HEK293 (cell line): ENCODE results near the gene BTF3L4.

Source experiments
- CTCF ChIA-PET: fragments of 350-600 bp; formaldehyde crosslinking; extraction: SDS; loops from one replicate; lab custom pipeline; 2021; ENCODE audit warnings: antibody characterized with exemption; lab: Yijun Ruan, JAX
- POLR2A ChIA-PET: fragments of 300-600 bp; formaldehyde crosslinking; extraction: SDS; loops from one replicate; lab custom pipeline; 2020; ENCODE audit warnings: antibody characterized with exemption, inconsistent platforms; lab: Yijun Ruan, JAX
- H3K27ac ChIP-seq: fragments of 200-500 bp; sonication (Bioruptor generic); 2 replicates; pipeline ENCODE4 v1.5.1; 2014; ENCODE audit warnings: low read depth, low read length, control low read depth, inconsistent platforms; ENCODE audit errors: extremely low read depth
- H3K36me3 ChIP-seq, 2 experiments: fragments of 200-500 bp in 1 of 2; sonication (Bioruptor generic) in 1 of 2; 1 replicate in 1 of 2; 2 replicates in 1 of 2; pipeline ENCODE4 v1.5.1; 2014 to 2017; ENCODE audit warnings: inconsistent platforms in 2 of 2, low read length in 2 of 2; ENCODE audit not compliant: control insufficient read depth in 2 of 2, insufficient read depth in 1 of 2
- H3K4me1 ChIP-seq: fragments of 200-500 bp; sonication (Bioruptor generic); 2 replicates; pipeline ENCODE4 v1.5.1; 2014; ENCODE audit warnings: mild to moderate bottlenecking, low read length, inconsistent platforms; ENCODE audit not compliant: control insufficient read depth, insufficient read depth
- H3K4me3 ChIP-seq: 2 replicates; pipeline ENCODE4 v1.5.1; 2011; ENCODE audit warnings: low read depth, mild to moderate bottlenecking, control low read depth, low read length, moderate library complexity
- H3K9me3 ChIP-seq: fragments of 200-500 bp; sonication (Bioruptor generic); 2 replicates; pipeline ENCODE4 v1.5.1; 2014; ENCODE audit warnings: low read depth, low read length, inconsistent platforms; ENCODE audit not compliant: control insufficient read depth, insufficient read depth
- SCRT1 ChIP-seq: fragments of 450-650 bp; formaldehyde crosslinking; IDR thresholded peaks from 2 replicates; pipeline ENCODE4 v1.5.1; 2016; ENCODE audit warnings: missing biosample characterization, missing genetic modification characterization, borderline replicate concordance
- TRIM28 ChIP-seq: IDR thresholded peaks from 2 replicates; pipeline ENCODE4 v1.6.1; 2011; ENCODE audit warnings: low read length, control low read depth, borderline replicate concordance
- ZIC2 ChIP-seq: fragments of 450-650 bp; formaldehyde crosslinking; IDR thresholded peaks from 2 replicates; pipeline ENCODE4 v1.5.1; 2016; ENCODE audit warnings: missing biosample characterization, missing genetic modification characterization
- ZNF132 ChIP-seq: fragments of 450-650 bp; formaldehyde crosslinking; IDR thresholded peaks from 2 replicates; pipeline ENCODE4 v1.5.1; 2017; ENCODE audit warnings: missing biosample characterization, missing genetic modification characterization, borderline replicate concordance
- ZNF202 ChIP-seq: fragments of 450-650 bp; formaldehyde crosslinking; IDR thresholded peaks from 2 replicates; pipeline ENCODE4 v1.5.1; 2016; ENCODE audit warnings: missing biosample characterization, missing genetic modification characterization, borderline replicate concordance
- ZNF23 ChIP-seq: fragments of 450-650 bp; formaldehyde crosslinking; IDR thresholded peaks from 2 replicates; pipeline ENCODE4 v1.5.1; 2016; ENCODE audit warnings: missing biosample characterization, missing genetic modification characterization, borderline replicate concordance
- ZNF274 ChIP-seq, 2 experiments: fragments of 200-500 bp in 1 of 2; fragments of 450-650 bp in 1 of 2; sonication (Bioruptor generic) in 1 of 2; formaldehyde crosslinking in 1 of 2; IDR thresholded peaks; 2 replicates each; pipeline versions ENCODE4 v1.5.1 to v1.6.1; 2014 to 2016; ENCODE audit warnings: borderline replicate concordance in 1 of 2, inconsistent platforms in 1 of 2, low read length in 1 of 2, missing biosample characterization in 1 of 2, missing genetic modification characterization in 1 of 2
- ZNF302 ChIP-seq: fragments of 450-650 bp; formaldehyde crosslinking; IDR thresholded peaks from 2 replicates; pipeline ENCODE4 v1.5.1; 2016; ENCODE audit warnings: missing biosample characterization, missing genetic modification characterization, low read depth
- ZNF354C ChIP-seq: fragments of 450-650 bp; formaldehyde crosslinking; IDR thresholded peaks from 2 replicates; pipeline ENCODE4 v1.5.1; 2016; ENCODE audit warnings: missing biosample characterization, missing genetic modification characterization, low read depth, borderline replicate concordance
- ZNF473 ChIP-seq: fragments of 450-650 bp; formaldehyde crosslinking; IDR thresholded peaks from 2 replicates; pipeline ENCODE4 v1.5.1; 2017; ENCODE audit warnings: missing biosample characterization, missing genetic modification characterization
- ZNF548 ChIP-seq: fragments of 450-650 bp; formaldehyde crosslinking; IDR thresholded peaks from 2 replicates; pipeline ENCODE4 v1.5.1; 2016; ENCODE audit warnings: missing biosample characterization, missing genetic modification characterization
- ZNF571 ChIP-seq: fragments of 450-650 bp; formaldehyde crosslinking; IDR thresholded peaks from 2 replicates; pipeline ENCODE4 v1.5.0; 2017; ENCODE audit warnings: missing biosample characterization, missing genetic modification characterization
- ZNF670 ChIP-seq: fragments of 450-650 bp; formaldehyde crosslinking; IDR thresholded peaks from 2 replicates; pipeline ENCODE4 v1.5.1; 2016; ENCODE audit warnings: missing biosample characterization, missing genetic modification characterization, low read depth
- ZNF768 ChIP-seq: fragments of 450-650 bp; formaldehyde crosslinking; IDR thresholded peaks from 2 replicates; pipeline ENCODE4 v1.5.1; 2018; ENCODE audit warnings: missing biosample characterization, mild to moderate bottlenecking, missing genetic modification characterization
- ZSCAN23 ChIP-seq: fragments of 450-650 bp; formaldehyde crosslinking; IDR thresholded peaks from 2 replicates; pipeline ENCODE4 v1.5.1; 2016; ENCODE audit warnings: missing biosample characterization, missing genetic modification characterization
- TF ChIP-seq, protein P1 (sequence below): fragments of 450-650 bp; formaldehyde crosslinking; IDR thresholded peaks from 2 replicates; pipeline ENCODE4 v1.5.1; 2016; ENCODE audit warnings: missing biosample characterization, missing genetic modification characterization, borderline replicate concordance
- TF ChIP-seq, protein P2 (sequence below): fragments of 450-650 bp; formaldehyde crosslinking; IDR thresholded peaks from 2 replicates; pipeline ENCODE4 v1.5.1; 2016; ENCODE audit warnings: missing biosample characterization, missing genetic modification characterization
- TF ChIP-seq, protein P3 (sequence below): fragments of 450-650 bp; formaldehyde crosslinking; IDR thresholded peaks from 2 replicates; pipeline ENCODE4 v1.5.1; 2016; ENCODE audit warnings: missing biosample characterization, missing genetic modification characterization
- TF ChIP-seq, protein P4 (sequence below): fragments of 450-650 bp; formaldehyde crosslinking; IDR thresholded peaks from 2 replicates; pipeline ENCODE4 v1.5.1; 2016; ENCODE audit warnings: missing biosample characterization, missing genetic modification characterization
- TF ChIP-seq, protein P5 (sequence below): fragments of 450-650 bp; formaldehyde crosslinking; IDR thresholded peaks from 2 replicates; pipeline ENCODE4 v1.5.1; 2017; ENCODE audit warnings: missing biosample characterization, missing genetic modification characterization
- TF ChIP-seq, protein P6 (sequence below): fragments of 450-650 bp; formaldehyde crosslinking; IDR thresholded peaks from 2 replicates; pipeline ENCODE4 v1.5.1; 2016; ENCODE audit warnings: missing biosample characterization, missing genetic modification characterization

Gene BTF3L4

DNA sequence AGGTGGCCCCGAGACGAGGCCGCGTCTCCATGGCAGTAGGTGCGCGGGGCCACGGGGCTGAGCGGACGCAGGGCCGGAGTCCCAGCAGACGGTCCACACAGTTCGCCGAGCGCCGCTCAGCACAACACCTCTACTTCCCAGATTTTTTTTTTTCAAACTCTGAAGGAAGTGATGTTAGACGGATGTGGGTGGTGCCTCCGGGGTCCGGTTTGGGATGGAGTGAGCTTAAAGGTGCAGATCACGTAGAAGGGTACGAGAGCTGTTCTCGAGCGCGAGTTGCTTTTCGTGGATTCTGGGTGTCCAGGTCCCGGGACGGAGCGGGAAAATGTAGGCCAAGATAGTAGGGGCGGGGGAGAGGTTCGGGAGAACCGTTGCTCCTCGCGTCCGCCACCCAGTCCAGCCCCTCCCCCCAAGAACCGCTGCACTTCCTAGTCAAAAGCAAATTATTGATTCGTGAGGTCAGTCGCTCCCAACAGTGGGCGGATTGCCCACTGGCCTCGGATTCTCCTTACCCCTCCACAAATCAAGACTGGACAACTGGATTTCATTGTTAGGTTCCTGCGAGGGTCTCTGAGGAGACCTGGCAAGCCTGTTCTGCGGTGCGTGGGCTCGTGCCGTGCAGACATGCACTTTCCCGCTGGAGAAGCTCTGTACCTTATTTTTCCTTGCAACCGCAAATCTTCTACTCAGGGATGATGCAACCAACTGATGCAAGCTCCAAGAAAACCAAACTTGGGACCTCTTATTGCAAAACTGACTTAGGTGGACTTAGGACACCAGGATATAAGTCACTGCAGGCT, 829 bp upstream of the BTF3L4 start, which contains the start of gene TXNDC12:
Gene TXNDC12, minus strand, starts transcription at position 126 of the 800 bp plus-strand sequence. Its CDS starts 95 bp downstream, at position 31.
- Histone ChIP-seq H3K4me3 (peak within 1 kb of the TSS; percentile 91), H3K4me1 (peaks cover 11% of the 10 kb centered on the region; the same call in 1 of the 2 replicates), H3K36me3 (peaks cover 7 to 29% of the 10 kb centered on the region in 2 experiments), H3K9me3 (no peaks in the 10 kb centered on the region), H3K27ac (peak within 1 kb of the TSS; percentile 84)
- CTCF ChIA-PET: interaction anchor here (0.6 kb wide), 1 partner anchor 45 kb away, joined by 3 read pairs; no protein-coding TSS in a partner anchor
- POLR2A ChIA-PET: interaction anchor here (0.5 to 3.1 kb wide), 13 partner anchors 12 to 498 kb away, joined by 3 to 30 read pairs (median 4); partner anchors contain the start of genes CC2D1B, KTI12, ORC1 and PRPF38A
- TF ChIP-seq ZNF571 (tag by site-specific recombination) (no peak), ZSCAN23 (no peak), ZNF274 (IDR thresholded peaks at IDR 0.05; ENCODE audit: low read length) (no peak), ZNF274 (tag by site-specific recombination; IDR thresholded peaks at IDR 0.05; ENCODE audit: borderline replicate concordance) (no peak), ZNF670 (tag by site-specific recombination) (no peak), ZNF354C (no peak), ZNF132 (no peak), TRIM28 (peak; percentile 61; the same call in 1 of the 2 replicates), ZIC2 (tag by site-specific recombination) (no peak), ZNF302 (no peak), ZNF473 (tag by site-specific recombination) (no peak), SCRT1 (tag by site-specific recombination) (peak; percentile 83; the same call in 1 of the 2 replicates), ZNF23 (no peak), ZNF768 (tag by site-specific recombination) (no peak; the same call in 1 of the 2 replicates), ZNF202 (tag by site-specific recombination) (no peak), ZNF548 (tag by site-specific recombination) (no peak)
- TF ChIP-seq, protein P1, sequence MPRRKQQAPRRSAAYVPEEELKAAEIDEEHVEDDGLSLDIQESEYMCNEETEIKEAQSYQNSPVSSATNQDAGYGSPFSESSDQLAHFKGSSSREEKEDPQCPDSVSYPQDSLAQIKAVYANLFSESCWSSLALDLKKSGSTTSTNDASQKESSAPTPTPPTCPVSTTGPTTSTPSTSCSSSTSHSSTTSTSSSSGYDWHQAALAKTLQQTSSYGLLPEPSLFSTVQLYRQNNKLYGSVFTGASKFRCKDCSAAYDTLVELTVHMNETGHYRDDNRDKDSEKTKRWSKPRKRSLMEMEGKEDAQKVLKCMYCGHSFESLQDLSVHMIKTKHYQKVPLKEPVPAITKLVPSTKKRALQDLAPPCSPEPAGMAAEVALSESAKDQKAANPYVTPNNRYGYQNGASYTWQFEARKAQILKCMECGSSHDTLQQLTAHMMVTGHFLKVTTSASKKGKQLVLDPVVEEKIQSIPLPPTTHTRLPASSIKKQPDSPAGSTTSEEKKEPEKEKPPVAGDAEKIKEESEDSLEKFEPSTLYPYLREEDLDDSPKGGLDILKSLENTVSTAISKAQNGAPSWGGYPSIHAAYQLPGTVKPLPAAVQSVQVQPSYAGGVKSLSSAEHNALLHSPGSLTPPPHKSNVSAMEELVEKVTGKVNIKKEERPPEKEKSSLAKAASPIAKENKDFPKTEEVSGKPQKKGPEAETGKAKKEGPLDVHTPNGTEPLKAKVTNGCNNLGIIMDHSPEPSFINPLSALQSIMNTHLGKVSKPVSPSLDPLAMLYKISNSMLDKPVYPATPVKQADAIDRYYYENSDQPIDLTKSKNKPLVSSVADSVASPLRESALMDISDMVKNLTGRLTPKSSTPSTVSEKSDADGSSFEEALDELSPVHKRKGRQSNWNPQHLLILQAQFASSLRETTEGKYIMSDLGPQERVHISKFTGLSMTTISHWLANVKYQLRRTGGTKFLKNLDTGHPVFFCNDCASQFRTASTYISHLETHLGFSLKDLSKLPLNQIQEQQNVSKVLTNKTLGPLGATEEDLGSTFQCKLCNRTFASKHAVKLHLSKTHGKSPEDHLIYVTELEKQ (tag by site-specific recombination): peak; percentile 52; the same call in 1 of the 2 replicates
- TF ChIP-seq, protein P2, sequence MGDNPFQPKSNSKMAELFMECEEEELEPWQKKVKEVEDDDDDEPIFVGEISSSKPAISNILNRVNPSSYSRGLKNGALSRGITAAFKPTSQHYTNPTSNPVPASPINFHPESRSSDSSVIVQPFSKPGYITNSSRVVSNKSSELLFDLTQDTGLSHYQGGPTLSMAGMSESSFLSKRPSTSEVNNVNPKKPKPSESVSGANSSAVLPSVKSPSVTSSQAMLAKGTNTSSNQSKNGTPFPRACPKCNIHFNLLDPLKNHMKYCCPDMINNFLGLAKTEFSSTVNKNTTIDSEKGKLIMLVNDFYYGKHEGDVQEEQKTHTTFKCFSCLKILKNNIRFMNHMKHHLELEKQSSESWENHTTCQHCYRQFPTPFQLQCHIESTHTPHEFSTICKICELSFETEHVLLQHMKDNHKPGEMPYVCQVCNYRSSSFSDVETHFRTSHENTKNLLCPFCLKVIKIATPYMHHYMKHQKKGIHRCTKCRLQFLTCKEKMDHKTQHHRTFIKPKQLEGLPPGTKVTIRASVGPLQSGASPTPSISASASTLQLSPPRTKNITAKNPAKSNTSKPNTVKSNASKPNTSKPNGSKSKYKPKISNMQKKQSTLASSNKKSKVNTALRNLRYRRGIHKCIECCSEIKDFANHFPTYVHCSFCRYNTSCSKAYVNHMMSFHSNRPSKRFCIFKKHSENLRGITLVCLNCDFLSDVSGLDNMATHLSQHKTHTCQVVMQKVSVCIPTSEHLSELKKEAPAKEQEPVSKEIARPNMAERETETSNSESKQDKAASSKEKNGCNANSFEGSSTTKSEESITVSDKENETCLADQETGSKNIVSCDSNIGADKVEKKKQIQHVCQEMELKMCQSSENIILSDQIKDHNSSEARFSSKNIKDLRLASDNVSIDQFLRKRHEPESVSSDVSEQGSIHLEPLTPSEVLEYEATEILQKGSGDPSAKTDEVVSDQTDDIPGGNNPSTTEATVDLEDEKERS (tag by site-specific recombination): no peak
- TF ChIP-seq, protein P3, sequence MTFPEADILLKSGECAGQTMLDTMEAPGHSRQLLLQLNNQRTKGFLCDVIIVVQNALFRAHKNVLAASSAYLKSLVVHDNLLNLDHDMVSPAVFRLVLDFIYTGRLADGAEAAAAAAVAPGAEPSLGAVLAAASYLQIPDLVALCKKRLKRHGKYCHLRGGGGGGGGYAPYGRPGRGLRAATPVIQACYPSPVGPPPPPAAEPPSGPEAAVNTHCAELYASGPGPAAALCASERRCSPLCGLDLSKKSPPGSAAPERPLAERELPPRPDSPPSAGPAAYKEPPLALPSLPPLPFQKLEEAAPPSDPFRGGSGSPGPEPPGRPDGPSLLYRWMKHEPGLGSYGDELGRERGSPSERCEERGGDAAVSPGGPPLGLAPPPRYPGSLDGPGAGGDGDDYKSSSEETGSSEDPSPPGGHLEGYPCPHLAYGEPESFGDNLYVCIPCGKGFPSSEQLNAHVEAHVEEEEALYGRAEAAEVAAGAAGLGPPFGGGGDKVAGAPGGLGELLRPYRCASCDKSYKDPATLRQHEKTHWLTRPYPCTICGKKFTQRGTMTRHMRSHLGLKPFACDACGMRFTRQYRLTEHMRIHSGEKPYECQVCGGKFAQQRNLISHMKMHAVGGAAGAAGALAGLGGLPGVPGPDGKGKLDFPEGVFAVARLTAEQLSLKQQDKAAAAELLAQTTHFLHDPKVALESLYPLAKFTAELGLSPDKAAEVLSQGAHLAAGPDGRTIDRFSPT: peak; percentile 33; the same call in 1 of the 2 replicates
- TF ChIP-seq, protein P4, sequence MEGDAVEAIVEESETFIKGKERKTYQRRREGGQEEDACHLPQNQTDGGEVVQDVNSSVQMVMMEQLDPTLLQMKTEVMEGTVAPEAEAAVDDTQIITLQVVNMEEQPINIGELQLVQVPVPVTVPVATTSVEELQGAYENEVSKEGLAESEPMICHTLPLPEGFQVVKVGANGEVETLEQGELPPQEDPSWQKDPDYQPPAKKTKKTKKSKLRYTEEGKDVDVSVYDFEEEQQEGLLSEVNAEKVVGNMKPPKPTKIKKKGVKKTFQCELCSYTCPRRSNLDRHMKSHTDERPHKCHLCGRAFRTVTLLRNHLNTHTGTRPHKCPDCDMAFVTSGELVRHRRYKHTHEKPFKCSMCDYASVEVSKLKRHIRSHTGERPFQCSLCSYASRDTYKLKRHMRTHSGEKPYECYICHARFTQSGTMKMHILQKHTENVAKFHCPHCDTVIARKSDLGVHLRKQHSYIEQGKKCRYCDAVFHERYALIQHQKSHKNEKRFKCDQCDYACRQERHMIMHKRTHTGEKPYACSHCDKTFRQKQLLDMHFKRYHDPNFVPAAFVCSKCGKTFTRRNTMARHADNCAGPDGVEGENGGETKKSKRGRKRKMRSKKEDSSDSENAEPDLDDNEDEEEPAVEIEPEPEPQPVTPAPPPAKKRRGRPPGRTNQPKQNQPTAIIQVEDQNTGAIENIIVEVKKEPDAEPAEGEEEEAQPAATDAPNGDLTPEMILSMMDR (tag by site-specific recombination): peak; percentile 15; the same call in 1 of the 2 replicates
- TF ChIP-seq, protein P5, sequence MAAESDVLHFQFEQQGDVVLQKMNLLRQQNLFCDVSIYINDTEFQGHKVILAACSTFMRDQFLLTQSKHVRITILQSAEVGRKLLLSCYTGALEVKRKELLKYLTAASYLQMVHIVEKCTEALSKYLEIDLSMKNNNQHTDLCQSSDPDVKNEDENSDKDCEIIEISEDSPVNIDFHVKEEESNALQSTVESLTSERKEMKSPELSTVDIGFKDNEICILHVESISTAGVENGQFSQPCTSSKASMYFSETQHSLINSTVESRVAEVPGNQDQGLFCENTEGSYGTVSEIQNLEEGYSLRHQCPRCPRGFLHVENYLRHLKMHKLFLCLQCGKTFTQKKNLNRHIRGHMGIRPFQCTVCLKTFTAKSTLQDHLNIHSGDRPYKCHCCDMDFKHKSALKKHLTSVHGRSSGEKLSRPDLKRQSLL (tag by site-specific recombination): 0 out of 2 replicates have a peak, but pooled peaks have one; percentile 37
- TF ChIP-seq, protein P6, sequence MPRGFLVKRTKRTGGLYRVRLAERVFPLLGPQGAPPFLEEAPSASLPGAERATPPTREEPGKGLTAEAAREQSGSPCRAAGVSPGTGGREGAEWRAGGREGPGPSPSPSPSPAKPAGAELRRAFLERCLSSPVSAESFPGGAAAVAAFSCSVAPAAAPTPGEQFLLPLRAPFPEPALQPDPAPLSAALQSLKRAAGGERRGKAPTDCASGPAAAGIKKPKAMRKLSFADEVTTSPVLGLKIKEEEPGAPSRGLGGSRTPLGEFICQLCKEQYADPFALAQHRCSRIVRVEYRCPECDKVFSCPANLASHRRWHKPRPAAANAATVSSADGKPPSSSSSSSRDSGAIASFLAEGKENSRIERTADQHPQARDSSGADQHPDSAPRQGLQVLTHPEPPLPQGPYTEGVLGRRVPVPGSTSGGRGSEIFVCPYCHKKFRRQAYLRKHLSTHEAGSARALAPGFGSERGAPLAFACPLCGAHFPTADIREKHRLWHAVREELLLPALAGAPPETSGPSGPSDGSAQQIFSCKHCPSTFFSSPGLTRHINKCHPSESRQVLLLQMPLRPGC: peak; percentile 12; the same call in 1 of the 2 replicates
